Naive B cell (primary cell): ENCODE measurements around the gene GPR173. TPM values are rescaled to one million over a fixed set of nuclear protein-coding genes. Genes with fewer than 3 reads are reported as not detected.

Experiments used
- ATAC-seq, 2 donors: fragments of 150-1000 bp; cut with Tn5 transposase; 2 replicates each; pipeline ENCODE4 v1.10.0; 2021; ENCODE audit warnings: low read depth in 2 of 2, mild to moderate bottlenecking in 2 of 2, moderate library complexity in 2 of 2
- DNase-seq: peaks from one replicate; pipeline ENCODE4 v3.0.0; 2022
- H3K27ac Mint-ChIP-seq, 6 donors: one replicate each; pipeline ENCODE4 v1.8.0; 2020 to 2022; ENCODE audit warnings: mild to moderate bottlenecking in 6 of 6, mixed read lengths in 6 of 6, moderate library complexity in 5 of 6, inconsistent platforms in 2 of 6
- H3K27me3 Mint-ChIP-seq, 3 donors: one replicate each; pipeline ENCODE4 v1.8.0; 2021 to 2022; ENCODE audit warnings: mixed read lengths in 3 of 3, mild to moderate bottlenecking in 1 of 3
- H3K36me3 Mint-ChIP-seq, 2 donors: one replicate each; pipeline ENCODE4 v1.8.0; 2020 to 2022; ENCODE audit warnings: mixed read lengths in 2 of 2, inconsistent platforms in 1 of 2, mild to moderate bottlenecking in 1 of 2
- H3K4me1 Mint-ChIP-seq, 3 donors: one replicate each; pipeline ENCODE4 v1.8.0; 2020 to 2022; ENCODE audit warnings: mixed read lengths in 3 of 3, inconsistent platforms in 1 of 3, mild to moderate bottlenecking in 1 of 3, moderate library complexity in 1 of 3
- H3K4me3 Mint-ChIP-seq, 8 donors: one replicate each; pipeline ENCODE4 v1.8.0; 2020 to 2022; ENCODE audit warnings: mild to moderate bottlenecking in 8 of 8, mixed read lengths in 8 of 8, moderate library complexity in 8 of 8, inconsistent platforms in 2 of 8
- H3K9me3 Mint-ChIP-seq, 7 donors: one replicate each; pipeline ENCODE4 v1.8.0; 2020 to 2022; ENCODE audit warnings: mixed read lengths in 7 of 7, mild to moderate bottlenecking in 5 of 7, inconsistent platforms in 2 of 7, moderate library complexity in 1 of 7
- polyA plus RNA-seq, 6 donors: library from polyadenylated mRNA; unstranded; fragments of 300-500 nt; fragmentation: Illumina TruSeq; gene quantifications; one replicate each; pipeline ENCODE4 v1.2.3, GENCODE V29; 2021; ENCODE audit warnings: low read depth in 6 of 6

Gene GPR173
- polyA plus RNA-seq, 6 donors from 2014 or later = not detected

DNA sequence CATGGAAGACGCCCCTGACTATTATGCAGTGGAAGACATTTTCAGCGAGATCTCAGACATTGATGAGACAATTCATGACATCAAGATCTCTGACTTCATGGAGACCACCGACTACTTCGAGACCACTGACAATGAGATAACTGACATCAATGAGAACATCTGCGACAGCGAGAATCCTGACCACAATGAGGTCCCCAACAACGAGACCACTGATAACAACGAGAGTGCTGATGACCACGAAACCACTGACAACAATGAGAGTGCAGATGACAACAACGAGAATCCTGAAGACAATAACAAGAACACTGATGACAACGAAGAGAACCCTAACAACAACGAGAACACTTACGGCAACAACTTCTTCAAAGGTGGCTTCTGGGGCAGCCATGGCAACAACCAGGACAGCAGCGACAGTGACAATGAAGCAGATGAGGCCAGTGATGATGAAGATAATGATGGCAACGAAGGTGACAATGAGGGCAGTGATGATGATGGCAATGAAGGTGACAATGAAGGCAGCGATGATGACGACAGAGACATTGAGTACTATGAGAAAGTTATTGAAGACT, 37.2 kb downstream of the GPR173 start:
- Mint-ChIP-seq H3K9me3 (no peaks in the 10 kb centered on the region), H3K27me3 (peaks cover 0 to 19% (median 0%) of the 10 kb centered on the region in 3 donors), H3K4me3 (peak overlapping the region in 1 of 8 donors; percentile 95), H3K4me1 (peaks cover 40 to 50% (median 43%) of the 10 kb centered on the region in 3 donors), H3K36me3 (peaks cover 0 to 17% of the 10 kb centered on the region in 2 donors), H3K27ac (peak overlapping the region in 2 of 6 donors; percentile 75 to 95)
- DNase-seq (no peak), ATAC-seq (no peak)

GRCh38 chrX:53086464-53086863, 37.9 kb downstream of the GPR173 start:
- peak overlapping the region in 2 of 6 donors; percentile 1 to 21 for H3K27ac Mint-ChIP-seq
- H3K27me3 Mint-ChIP-seq = peaks cover 0 to 19% (median 0%) of the 10 kb centered on the region in 3 donors
- H3K4me1 Mint-ChIP-seq = peaks cover 37 to 47% (median 41%) of the 10 kb centered on the region in 3 donors
- ATAC-seq (no peak), DNase-seq (no peak)
- no peak overlapping the region for H3K4me3 Mint-ChIP-seq
- no peaks in the 10 kb centered on the region for H3K9me3 Mint-ChIP-seq
- peaks cover 0 to 17% of the 10 kb centered on the region in 2 donors for H3K36me3 Mint-ChIP-seq

GRCh38 chrX:53087388-53087831, 38.8 kb downstream of the GPR173 start:
- peak overlapping the region in 4 of 6 donors; percentile 59 to 95 (median 79) for H3K27ac Mint-ChIP-seq
- H3K4me1 Mint-ChIP-seq = peaks cover 32 to 47% (median 41%) of the 10 kb centered on the region in 3 donors
- peak overlapping the region in 4 of 8 donors; percentile 2 to 70 (median 57) for H3K4me3 Mint-ChIP-seq
- H3K27me3 Mint-ChIP-seq = peaks cover 0 to 18% (median 0%) of the 10 kb centered on the region in 3 donors
- H3K9me3 Mint-ChIP-seq = no peaks in the 10 kb centered on the region
- DNase-seq (no peak), ATAC-seq (no peak)
- peaks cover 0 to 17% of the 10 kb centered on the region in 2 donors for H3K36me3 Mint-ChIP-seq

DNA sequence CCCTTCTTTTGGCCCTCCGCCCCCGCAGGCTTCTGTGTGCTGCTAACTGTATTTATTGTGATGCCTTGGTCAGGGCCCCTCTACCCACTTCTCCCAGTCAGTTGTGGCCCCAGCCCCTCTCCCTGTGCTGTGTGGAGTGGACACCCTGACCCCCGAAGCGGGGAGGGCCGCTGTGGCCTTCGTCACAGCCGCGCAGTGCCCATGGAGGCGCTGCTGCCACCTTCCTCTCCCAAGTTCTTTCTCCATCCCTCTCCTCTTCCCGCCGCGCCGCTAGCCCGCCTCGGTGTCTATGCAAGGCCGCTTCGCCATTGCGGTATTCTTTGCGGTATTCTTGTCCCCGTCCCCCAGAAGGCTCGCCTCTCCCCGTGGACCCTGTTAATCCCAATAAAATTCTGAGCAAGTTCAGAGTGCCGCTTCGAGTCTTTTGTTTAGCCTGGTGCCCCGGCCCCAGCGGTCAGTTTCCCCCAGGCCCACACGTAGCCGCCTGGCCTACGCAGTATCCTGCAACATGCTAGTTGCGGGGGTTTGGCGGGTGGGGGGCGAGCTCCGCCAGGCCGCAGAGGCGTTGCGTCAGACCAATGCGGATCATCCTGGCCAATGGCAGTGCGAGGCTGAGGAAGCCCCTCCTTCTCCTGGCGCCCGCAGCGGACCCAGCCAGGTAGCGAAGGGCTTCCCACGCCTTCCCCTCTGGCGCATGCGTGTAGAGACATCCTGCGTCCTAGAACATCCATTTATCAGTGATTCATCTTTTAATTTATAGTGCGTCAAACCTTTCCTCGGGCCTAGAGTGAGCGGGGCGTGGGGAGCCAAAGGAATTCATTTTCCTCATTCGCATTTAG, 39.8 kb downstream of the GPR173 start:
- ATAC-seq (peak; percentile 78 to 79), DNase-seq (peak; percentile 70)
- Mint-ChIP-seq H3K27me3 (peaks cover 0 to 9% (median 0%) of the 10 kb centered on the region in 3 donors), H3K4me3 (peak overlapping the region; percentile 91 to 97 (median 94)), H3K9me3 (no peaks in the 10 kb centered on the region), H3K36me3 (peaks cover 0 to 17% of the 10 kb centered on the region in 2 donors), H3K27ac (peak overlapping the region; percentile 94 to 99 (median 96)), H3K4me1 (peaks cover 29 to 39% (median 34%) of the 10 kb centered on the region in 3 donors)

DNA sequence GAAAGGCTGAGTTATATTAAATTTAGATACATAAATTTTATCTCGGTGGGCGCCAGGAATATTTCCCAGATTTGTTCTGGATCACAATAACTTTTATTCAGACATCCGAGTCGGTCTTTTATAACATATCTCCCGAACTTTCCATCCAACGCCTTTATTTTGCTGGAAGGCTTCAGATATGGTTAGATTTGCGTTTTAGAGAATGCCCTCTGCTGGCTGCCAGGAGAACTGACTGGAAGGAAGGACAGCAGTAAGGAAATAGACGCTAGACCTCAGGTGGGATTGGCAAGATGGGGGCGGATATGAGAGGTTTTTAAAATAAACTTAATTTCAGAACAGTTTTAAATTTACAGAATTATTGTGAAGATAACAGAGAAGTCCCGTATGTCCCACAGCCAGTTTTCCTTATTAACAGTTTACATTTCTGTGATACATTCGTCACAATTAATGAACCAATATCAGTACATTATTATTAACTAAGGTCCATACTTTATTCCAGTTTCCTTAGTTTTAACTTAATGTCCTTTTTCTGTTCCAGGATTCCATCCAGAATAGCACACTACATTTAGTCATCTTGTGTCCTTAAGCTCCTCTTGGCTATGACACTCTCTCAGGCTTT, 40.7 kb downstream of the GPR173 start:
- peaks cover 0 to 7% (median 0%) of the 10 kb centered on the region in 3 donors for H3K27me3 Mint-ChIP-seq
- DNase-seq (peak; percentile 36), ATAC-seq (no peak)
- peaks cover 23 to 29% (median 27%) of the 10 kb centered on the region in 3 donors for H3K4me1 Mint-ChIP-seq
- peak overlapping the region; percentile 60 to 99 (median 94) for H3K27ac Mint-ChIP-seq
- H3K9me3 Mint-ChIP-seq = no peaks in the 10 kb centered on the region
- H3K36me3 Mint-ChIP-seq = peaks cover 0 to 17% of the 10 kb centered on the region in 2 donors
- H3K4me3 Mint-ChIP-seq = peak overlapping the region; percentile 91 to 97 (median 94)

GRCh38 chrX:53089925-53090324, 41.3 kb downstream of the GPR173 start:
- H3K9me3 Mint-ChIP-seq = no peaks in the 10 kb centered on the region
- H3K4me1 Mint-ChIP-seq = peaks cover 23 to 31% (median 28%) of the 10 kb centered on the region in 3 donors
- H3K27ac Mint-ChIP-seq = no peak overlapping the region
- peaks cover 0 to 14% of the 10 kb centered on the region in 2 donors for H3K36me3 Mint-ChIP-seq
- H3K4me3 Mint-ChIP-seq = peak overlapping the region in 1 of 8 donors; percentile 94
- ATAC-seq (no peak), DNase-seq (no peak)
- peaks cover 0 to 7% (median 0%) of the 10 kb centered on the region in 3 donors for H3K27me3 Mint-ChIP-seq

DNA sequence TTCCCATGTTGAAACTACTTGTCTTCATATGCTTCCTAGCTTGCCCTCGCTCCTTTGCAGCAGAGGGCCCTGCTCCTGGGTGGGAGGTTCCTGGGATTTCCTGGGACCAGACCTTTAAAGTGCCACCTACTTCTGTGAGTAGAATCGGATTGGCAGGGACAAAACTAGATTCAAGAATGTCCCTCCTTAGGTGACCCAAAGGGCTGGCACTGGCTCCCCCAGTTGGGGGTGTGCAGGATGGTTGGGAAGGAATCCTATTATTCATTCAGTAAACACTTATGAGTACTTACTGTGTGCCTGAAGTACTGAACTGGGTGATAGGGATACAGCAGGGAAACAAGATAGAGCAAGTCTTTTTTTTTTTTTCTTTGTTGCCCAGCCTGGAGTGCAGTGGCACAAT, 42.8 kb downstream of the GPR173 start:
- H3K4me1 Mint-ChIP-seq = peaks cover 17 to 32% (median 23%) of the 10 kb centered on the region in 3 donors

DNA sequence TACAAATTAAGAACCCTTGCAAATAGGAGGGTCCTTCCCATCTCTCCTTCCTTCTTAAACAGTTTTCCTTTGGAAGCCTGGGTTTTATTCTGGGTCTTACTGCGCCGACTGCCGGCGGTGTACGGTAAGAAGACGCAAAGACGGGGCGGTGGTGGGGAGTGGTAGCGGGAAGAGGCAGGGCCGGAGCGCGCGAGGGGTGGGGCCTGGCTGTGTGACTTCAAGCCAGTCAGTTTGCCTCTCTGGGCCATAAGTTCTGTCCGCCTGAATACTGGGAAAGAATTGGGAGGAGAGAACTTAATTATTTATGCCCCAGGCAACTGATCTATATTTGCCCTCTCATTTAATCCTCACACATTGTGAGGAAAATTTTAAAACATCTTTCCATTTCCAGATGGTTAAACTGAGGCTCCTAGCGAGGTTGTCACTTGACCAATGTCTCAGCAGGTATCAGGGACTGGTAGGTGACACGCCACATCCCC, 44.6 kb downstream of the GPR173 start:
- peak overlapping the region; percentile 82 to 96 (median 91) for H3K4me3 Mint-ChIP-seq
- H3K36me3 Mint-ChIP-seq = no peaks in the 10 kb centered on the region
- H3K4me1 Mint-ChIP-seq = peaks cover 15 to 21% (median 19%) of the 10 kb centered on the region in 3 donors
- H3K27ac Mint-ChIP-seq = peak overlapping the region in 4 of 6 donors; percentile 53 to 95 (median 90)
- H3K9me3 Mint-ChIP-seq = no peaks in the 10 kb centered on the region
- DNase-seq (peak; percentile 54), ATAC-seq (peak; percentile 52 to 53)
- no peaks in the 10 kb centered on the region for H3K27me3 Mint-ChIP-seq

More for the DNA sequence above, 42.8 kb downstream of the GPR173 start:
- no peak for DNase-seq
- Mint-ChIP-seq H3K36me3 (no peaks in the 10 kb centered on the region), H3K9me3 (no peaks in the 10 kb centered on the region), H3K4me3 (no peak overlapping the region), H3K27ac (no peak overlapping the region), H3K27me3 (peaks cover 0 to 1% (median 0%) of the 10 kb centered on the region in 3 donors)
- ATAC-seq = no peak

DNA sequence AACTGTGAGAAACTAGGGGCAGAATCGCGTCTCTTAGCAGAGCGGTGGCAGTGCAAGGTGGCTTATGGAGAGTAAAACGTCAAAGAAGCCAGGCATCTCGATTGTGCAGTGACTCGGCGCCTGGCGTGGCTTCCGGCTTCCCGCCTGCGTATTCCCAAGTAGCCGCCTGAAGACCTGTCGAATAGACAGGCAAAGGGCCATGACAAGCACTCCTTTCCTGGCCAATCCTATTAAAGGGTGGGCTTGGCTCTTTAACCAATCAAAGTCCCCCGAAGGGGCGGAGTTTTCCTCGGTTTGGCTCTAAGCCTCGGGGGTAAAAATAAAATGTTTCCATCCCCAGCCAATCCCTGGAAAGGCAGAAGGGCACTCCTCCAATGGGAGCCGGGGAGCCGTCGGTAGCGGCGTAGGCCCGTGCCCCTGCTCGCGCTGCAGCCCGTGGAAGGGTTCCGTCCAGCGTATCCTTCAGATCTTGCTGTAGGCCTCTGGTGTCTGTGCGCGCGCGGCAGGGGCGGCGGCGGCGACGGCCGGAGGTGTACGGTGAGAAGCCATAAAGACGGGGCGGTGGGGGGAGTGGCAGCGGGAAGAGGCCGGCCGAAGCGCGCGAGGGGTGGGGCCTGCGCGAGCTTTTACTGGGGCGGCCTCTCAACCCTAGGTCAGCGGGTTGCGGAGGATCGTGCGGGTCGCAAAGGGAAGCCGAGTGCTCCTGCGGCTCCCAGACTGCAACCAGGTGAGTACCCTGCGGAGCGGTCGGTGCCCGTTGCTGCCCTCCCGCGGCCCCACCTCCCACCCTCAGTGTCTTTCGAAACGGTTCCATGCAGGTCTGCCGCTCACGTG, 45.4 kb downstream of the GPR173 start, which contains the start of gene KANTR:
Gene KANTR (plus strand): TSS at position 395 of the 834 bp plus-strand sequence. CDS start 30,131 bp downstream, outside the sequence.
- ATAC-seq = peak; percentile 78 to 82
- peak; percentile 84 for DNase-seq
- H3K36me3 Mint-ChIP-seq = no peaks in the 10 kb centered on the region
- H3K4me3 Mint-ChIP-seq = peak within 1 kb of the TSS; percentile 82 to 96 (median 91)
- no peaks in the 10 kb centered on the region for H3K27me3 Mint-ChIP-seq
- H3K27ac Mint-ChIP-seq = peak within 1 kb of the TSS; percentile 63 to 95 (median 88)
- H3K9me3 Mint-ChIP-seq = no peaks in the 10 kb centered on the region
- H3K4me1 Mint-ChIP-seq = peaks cover 9 to 14% (median 11%) of the 10 kb centered on the region in 3 donors

GRCh38 chrX:53094582-53094905, 46.0 kb downstream of the GPR173 start:
- peak overlapping the region in 5 of 6 donors; percentile 58 to 95 (median 88) for H3K27ac Mint-ChIP-seq
- DNase-seq = no peak
- H3K4me3 Mint-ChIP-seq = peak overlapping the region; percentile 82 to 96 (median 91)
- H3K27me3 Mint-ChIP-seq = no peaks in the 10 kb centered on the region
- H3K36me3 Mint-ChIP-seq = no peaks in the 10 kb centered on the region
- ATAC-seq = no peak
- no peaks in the 10 kb centered on the region for H3K9me3 Mint-ChIP-seq
- H3K4me1 Mint-ChIP-seq = peaks cover 4 to 11% (median 10%) of the 10 kb centered on the region in 3 donors

GRCh38 chrX:53095796-53096195, 47.2 kb downstream of the GPR173 start:
- H3K4me3 Mint-ChIP-seq = peak overlapping the region in 2 of 8 donors; percentile 20 to 80
- no peak overlapping the region for H3K27ac Mint-ChIP-seq

GRCh38 chrX:53114864-53115549, 66.4 kb downstream of the GPR173 start:
- Mint-ChIP-seq H3K27me3 (no peaks in the 10 kb centered on the region), H3K9me3 (no peaks in the 10 kb centered on the region), H3K27ac (peak overlapping the region in 1 of 6 donors; percentile 21), H3K36me3 (peaks cover 0 to 8% of the 10 kb centered on the region in 2 donors), H3K4me1 (peaks cover 0 to 11% (median 5%) of the 10 kb centered on the region in 3 donors), H3K4me3 (no peak overlapping the region)
- no peak for DNase-seq
- no peak for ATAC-seq

More at GRCh38 chrX:53095796-53096195, 47.2 kb downstream of the GPR173 start:
- peaks cover 4 to 11% (median 10%) of the 10 kb centered on the region in 3 donors for H3K4me1 Mint-ChIP-seq
- DNase-seq (no peak), ATAC-seq (no peak)
- no peaks in the 10 kb centered on the region for H3K36me3 Mint-ChIP-seq
- H3K27me3 Mint-ChIP-seq = no peaks in the 10 kb centered on the region
- no peaks in the 10 kb centered on the region for H3K9me3 Mint-ChIP-seq
